Stimulated activated CD4-positive, alpha-beta T cell treated with anti-CD3 and anti-CD28 coated beads, Interleukin-2, amount 100 ng/mL, for 24 hours (primary cell): ENCODE measurements around the gene SPDYE17.
"Not testable (repeated sequence)": the region's sequence is repeated elsewhere in the genome, so short reads cannot be mapped to it uniquely, and the experiment has no call there.

Experiments used
- DNase-seq, 2 donors: peaks; one replicate each; pipeline ENCODE4 v3.0.0-alpha.2; 2020

Gene SPDYE17, protein sequence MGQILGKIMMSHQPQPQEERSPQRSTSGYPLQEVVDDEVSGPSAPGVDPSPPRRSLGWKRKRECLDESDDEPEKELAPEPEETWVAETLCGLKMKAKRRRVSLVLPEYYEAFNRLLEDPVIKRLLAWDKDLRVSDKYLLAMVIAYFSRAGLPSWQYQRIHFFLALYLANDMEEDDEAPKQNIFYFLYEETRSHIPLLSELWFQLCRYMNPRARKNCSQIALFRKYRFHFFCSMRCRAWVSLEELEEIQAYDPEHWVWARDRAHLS

DNA sequence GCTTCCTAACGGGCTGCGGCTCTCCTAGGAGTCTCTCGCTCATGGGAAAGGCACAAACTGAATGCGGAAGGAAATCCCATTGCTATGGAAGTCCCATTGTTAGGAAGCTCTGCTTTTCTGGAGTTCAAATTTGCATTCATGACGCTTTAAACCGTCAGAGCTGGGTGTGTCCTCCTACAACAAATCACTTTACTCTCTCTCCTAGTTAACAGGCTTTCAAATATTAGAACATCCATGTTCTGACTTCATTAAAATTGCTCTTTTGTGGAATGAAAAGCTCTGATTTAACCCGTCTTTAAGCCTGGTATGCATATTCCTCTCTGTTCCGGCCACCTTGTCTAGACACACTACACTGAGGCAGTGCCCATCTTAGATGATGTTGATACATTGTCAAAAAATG is at the start of gene SPDYE17:
TSS of gene SPDYE17 (minus strand) at position 101 of the 400 bp plus-strand sequence. CDS start 1,791 bp downstream, outside the sequence.
- not testable (repeated sequence) for DNase-seq

DNA sequence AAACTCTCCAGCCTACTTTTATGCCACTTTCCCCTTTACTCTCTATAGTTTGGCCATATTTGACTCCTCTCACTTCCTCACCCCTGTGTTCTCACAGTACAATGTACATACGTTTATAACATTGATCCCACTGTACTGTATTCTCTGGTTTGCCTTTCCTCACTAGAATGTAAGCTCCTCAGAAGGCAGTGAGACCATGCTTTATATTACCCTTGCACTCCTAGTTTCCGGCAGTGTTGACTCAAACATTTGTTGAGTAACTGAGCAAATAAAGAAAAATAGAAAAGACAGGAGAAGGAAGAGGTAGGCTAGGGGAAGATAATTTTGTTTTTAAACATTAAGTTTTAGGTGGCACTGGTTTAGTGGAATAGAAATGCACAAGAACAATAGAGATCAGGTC is 48.1 kb upstream of the SPDYE17 start:
- DNase-seq = not testable (repeated sequence)

DNA sequence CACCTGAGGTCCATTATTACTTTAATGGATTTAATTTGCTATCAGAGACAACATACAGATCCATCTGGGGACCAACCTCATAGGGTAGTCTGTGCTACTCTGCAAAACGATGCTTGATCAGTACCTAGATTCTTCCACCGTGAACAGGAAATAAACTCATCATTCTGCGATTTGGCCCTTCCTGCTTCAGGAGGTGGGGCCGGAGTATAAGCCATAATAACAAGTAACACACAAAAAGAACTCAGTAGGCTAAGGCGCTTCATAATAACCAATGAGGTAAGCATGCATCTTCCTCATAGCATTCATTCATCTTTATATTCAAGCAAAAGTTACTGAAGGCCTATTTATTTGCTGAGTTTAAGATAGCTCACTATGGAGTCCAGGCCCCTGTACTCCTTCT is 47.5 kb upstream of the SPDYE17 start:
- DNase-seq = not testable (repeated sequence)

DNA sequence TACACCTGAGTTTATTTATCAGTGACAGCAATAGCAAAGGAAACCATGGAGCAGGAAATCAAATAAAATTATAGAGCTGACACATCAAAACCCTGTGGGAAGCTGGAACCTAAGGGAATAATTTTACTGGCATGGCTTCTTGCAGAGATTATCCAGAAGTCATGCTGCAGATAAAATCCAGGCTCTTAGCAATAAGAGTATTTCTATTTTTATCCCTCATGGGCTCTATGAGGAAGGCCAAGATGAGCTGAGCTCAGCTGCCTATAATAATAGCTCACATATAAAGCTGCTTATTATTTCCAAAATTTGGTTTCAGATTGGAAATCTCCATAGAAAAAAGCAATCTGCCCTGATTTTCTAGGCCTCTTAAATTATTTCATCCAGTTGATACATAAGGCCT is 47.0 kb upstream of the SPDYE17 start:
- DNase-seq = not testable (repeated sequence)

DNA sequence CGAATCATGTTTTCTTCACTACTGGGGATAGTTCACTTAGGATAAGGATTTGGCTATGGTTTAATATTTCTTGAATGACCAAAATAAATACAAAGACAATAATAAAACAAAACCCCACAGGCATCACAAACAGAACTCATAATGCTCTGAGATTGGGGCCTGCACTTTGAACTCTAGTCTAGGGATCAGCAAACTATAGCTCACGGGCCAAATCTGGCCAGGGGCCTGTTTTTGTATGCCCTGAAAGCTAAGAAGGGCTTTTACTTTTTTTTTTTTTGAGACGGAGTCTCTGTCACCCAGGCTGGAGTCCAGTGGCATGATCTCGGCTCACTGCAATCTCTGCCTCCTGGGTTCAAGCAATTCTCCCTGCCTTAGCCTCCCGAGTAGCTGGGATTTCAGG is 44.9 kb upstream of the SPDYE17 start:
- not testable (repeated sequence) for DNase-seq

DNA sequence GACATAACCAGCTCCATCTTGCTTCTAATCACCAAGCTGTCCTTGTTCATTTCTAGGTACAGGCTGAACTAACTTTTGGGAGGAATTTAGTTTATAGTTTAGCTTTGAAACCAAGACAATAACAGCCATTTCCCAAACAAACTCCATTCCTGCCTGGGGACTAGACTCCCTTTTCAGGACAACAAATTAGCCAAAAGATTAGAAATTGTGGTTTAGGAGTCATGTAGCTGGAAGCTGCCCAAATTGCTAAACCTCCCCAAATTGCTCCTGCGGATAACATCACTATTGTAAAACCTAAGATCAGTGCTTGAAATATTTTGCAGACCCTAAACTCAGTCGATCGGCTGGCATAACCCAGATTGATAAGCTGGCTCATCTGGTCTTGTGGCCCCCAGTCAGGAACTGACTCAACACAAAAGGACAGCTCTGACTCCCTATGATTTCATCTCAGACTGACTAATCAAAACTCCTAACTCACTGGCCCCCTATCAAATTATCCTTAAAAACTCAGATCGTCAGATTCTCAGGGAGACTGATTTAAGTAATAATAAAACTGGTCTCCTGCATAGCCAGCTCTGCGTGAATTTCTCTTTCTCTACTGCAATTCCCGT is 42.7 kb upstream of the SPDYE17 start:
- DNase-seq = not testable (repeated sequence)

DNA sequence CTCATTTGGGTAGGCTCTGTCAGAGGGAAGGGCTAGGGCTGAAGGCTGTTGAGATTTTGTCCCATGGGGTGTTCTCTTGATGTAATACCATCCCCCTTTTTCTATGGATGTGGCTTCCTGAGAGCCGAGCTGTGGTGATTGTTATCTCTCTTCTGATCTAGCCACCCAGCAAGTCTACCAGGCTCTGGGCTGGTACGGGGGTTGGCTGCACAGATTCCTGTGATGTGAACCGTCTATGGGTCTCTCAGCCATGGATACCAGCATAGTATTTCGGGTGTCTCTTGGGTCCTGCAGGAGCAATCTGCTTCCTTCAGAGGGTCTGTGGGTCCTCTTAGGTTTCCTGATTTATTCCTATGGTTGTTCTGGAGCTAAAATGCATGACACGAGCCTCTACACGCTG is 38.9 kb upstream of the SPDYE17 start:
- DNase-seq = not testable (repeated sequence)

DNA sequence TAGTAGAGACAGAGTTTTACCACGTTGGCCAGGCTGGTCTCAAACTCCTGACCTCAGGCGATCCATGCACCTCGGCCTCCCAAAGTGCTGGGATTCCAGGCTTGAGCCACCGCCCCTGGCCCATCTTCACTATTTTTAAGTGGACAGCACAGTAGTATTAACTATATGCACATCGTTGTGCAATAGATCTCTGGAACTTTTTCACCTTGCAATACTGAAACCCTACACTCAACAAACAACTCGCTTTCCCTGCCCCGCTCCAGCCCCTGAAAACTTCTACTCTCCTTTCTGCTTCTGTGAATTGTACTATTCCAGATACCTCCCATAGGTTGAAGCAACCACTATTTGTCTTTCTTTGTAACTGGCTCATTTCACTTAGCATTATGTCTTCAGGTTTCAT is 33.7 kb upstream of the SPDYE17 start:
- not testable (repeated sequence) for DNase-seq

DNA sequence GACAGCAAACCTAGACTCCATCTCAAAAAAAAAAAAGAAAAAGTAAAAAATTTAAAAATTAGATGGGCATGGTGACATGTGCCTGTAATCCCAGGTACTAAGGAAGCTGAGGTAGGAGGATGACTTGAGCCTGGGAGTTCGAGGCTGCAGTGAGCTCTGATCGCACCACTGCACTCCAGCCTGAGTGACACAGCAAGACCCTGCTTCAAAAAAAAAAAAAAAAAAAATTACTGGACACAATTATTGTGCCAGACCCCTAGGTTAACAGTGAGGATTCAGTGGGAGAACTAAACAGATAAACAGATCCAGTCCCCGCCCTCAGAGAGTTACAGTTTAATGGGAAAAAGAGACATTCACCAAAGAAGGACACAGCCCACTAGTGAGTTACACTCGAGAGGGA is 31.6 kb upstream of the SPDYE17 start:
- not testable (repeated sequence) for DNase-seq

DNA sequence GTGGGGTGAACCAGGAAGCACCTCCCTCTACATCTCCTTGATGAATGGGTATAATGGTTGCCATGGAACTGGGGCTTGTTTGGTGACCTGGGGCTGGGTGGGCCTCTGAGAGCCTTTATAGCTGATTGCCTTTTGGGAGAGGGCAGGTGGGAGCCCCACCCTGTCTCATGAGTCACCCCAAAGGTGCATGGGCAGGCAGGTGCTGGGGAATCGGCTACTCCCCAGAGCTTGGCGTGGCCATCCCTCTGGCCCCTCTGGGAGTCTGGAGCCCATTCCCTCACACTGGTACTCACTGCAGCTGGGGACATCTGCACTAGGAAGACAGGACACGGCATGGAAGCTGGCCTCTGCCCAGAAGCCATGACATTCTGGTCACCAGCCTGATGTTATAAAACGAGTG is 30.4 kb upstream of the SPDYE17 start, which contains the start of gene SPDYE18:
TSS of gene SPDYE18 (minus strand) at position 2 of the 400 bp plus-strand sequence. CDS start 2,046 bp downstream, outside the sequence.
- not testable (repeated sequence) for DNase-seq

DNA sequence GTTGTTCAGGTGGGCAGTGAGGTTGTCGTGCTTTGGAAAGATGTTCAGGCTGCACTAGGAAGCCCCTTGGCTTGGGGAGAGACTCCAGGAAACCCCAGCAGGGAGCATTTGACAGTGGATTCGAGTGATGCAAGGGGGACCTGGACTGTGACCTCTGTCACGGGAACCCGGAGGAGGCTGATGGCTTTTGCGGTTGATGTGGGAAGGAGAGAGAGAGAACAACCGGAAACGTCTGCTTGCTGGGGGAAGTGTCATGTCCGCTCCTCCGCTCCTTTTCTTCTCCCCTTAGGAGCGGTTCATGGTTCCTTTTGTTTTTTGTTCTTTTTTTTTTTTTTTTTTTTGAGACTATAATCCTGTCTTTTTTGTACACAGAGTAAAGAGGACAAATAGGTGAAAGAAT is 5.8 kb downstream of the SPDYE17 start:
- not testable (repeated sequence) for DNase-seq

DNA sequence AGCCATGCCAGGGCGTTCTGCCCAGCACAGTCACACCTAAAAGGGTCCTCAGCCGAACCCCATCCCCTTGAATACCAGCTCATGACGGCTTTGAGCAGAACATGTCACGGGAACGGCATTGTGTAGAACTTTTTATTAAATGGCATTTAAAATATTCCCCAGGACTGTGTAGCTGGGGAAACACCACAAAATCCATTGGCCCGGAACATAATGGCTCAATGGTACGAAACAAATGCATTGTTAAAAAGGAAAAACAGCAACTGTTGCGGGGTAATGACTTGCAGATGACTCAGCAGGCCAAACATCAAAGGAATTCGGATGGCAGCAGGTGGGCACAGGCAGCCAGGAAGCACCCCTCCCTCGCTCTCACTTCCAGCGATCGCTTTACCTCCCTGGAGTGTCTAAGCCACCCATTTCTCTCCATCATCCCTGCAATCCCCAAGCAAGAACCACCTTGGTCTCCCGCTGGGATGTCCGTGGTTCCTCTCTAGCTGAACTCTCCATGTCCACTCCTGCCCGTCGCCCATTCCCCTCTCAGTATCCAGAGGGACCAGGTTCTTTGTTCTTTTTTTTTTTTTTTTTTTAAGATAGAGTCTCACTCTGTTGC is 22.0 kb downstream of the SPDYE17 start:
- not testable (repeated sequence) for DNase-seq

DNA sequence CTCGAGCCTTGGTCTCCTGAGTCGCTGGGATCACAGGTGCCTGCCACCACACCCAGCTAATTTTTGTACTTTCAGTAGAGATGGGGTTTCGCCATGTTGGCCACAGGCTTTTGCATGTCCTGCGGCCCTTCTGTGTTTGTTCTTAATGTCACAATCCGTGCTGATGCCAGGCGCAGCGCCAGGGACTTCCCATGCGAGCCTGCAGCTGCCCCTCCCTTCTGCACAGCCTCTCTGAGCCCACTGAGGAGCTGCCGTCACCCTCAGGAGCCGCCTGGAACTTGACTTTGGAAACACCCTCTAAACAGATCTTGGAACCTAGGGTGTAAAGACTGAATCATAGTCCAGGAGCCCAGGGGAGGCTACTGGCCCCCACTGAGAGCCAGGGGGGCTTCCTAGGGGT is 24.2 kb downstream of the SPDYE17 start:
- DNase-seq = not testable (repeated sequence)

DNA sequence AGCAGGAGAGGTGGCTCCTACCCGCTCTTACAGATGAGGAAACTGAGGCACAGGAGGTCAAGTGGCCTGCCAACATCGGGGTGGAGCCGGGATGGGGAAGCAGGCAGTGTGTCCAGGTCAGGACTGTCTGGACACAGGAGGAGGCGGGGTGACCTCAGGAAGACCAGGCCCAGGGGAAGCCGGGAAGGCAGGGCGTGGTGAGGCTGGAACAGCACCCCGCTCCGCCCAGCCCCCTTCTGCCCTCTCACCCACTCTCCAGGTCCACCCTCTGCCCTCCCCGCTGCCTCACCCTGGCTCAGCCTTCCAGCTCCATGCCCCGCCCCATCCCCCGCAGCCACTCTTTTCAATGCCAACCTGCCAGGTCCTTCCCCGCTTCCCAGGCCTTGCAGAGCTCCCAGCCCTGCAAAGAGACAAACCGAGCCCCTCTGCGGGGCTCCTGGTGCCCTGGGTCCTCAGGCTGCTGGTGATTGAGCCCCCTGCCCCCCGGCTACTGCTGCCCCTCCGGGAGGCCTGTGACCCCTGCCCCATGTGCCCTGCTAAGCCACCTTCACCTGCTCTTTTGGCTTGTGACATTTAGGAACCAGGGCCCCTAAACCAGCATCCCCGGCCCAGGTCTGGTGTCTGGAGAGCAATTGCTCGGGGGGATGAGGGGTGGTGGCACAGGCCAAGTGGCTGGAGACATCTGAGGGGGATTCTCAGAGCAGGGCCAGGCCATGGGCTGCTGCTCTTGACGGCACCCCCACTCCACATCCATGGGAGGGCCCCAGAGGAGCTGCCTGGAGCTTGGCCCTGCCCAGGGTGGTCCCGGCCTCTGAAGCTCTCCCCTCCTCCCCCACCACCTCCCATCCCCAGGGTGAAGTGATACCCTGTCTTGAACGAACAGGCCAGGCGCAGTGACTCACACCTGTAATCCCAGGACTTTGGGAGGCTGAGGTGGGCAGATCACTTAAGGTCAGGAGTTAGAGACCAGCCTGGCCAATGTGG is 25.7 kb downstream of the SPDYE17 start:
- DNase-seq = not testable (repeated sequence)

DNA sequence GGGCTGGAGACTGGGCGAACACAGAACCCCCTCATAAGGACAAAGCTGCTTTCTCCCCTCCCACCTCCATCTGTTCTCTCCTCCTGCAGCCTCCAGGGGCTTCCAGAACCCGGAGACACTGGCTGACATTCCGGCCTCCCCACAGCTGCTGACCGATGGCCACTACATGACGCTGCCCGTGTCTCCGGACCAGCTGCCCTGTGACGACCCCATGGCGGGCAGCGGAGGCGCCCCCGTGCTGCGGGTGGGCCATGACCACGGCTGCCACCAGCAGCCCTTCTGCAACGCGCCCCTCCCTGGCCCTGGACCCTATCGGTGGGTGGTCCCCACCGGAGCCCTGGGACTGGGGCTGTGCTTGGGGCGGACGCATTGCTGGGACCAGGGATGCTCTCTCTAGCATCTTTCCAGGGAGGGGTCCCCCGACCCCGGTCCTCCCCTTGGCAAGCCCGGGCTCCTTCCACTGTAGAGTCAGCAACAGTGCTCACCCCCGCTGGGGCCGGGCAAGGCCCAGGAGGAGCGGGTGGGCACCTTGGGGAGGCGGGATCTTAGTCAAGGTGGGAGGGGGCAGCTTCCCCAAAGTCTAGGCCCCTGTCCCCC is 26.6 kb downstream of the SPDYE17 start:
- DNase-seq = not testable (repeated sequence)

DNA sequence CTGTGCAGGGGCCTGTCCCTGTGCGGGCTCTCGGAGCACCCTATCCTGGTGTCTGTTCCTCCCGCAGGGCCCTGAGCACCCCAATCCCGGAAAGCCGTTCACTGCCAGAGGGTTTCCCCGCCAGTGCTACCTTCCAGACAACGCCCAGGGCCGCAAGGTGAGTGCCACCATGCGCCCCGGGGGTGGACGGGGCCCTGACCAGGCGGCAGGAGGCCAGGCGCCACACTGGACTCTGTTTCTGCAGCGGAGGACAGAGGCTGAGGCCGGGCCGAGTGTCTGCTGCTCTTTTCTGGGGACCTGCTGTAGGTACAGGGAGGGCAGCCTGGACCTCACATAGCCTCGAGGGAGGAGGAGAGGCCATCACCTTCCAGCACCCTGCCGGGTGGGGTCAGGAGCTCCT is 28.0 kb downstream of the SPDYE17 start:
- not testable (repeated sequence) for DNase-seq

DNA sequence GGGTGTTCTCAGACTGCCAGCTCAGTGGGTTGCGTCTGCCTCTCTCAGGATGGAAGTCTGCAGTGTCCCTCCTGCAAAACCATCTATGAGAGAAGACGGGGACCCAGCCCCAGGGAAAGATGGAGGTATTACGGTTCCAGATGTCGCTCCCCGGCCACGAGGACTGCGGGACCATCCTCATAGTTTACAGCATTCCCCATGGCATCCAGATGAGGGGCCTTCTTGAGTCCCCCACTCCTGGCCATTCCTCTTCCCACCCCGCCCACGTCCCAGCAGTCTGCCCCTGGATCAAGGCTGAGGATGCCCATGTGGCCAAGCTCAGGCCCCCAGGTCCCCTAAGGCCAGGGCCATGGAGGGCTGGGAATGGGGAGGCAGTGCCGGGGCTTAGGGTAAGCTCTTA is 28.9 kb downstream of the SPDYE17 start:
- not testable (repeated sequence) for DNase-seq

DNA sequence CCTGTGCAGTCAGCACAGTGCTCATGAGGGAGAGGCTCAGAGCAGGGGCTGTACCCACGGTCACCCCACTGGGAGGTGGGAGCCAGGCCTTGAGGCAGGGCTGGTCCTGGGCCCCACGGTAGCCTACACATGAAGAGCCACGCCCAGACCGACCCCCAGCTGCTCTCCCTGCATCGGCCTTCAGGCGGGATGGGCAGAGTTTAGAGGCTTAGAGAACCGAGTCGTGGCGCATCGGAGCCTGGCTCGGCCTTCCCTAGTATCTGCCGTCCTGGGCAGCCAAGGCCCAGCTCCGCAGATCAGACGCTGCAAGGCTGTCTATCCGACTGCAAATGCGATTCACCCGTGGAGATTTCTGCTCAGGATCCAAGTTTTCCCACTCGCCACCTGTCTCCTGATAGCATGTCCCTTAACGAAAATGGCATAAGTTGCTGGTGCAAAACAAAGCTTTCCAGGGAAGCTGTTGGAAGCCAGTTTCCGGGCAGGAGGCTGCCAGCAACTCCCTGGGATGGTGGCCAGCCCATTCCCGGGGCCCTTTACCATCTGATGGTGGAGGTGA is 29.4 kb downstream of the SPDYE17 start:
- DNase-seq = not testable (repeated sequence)

DNA sequence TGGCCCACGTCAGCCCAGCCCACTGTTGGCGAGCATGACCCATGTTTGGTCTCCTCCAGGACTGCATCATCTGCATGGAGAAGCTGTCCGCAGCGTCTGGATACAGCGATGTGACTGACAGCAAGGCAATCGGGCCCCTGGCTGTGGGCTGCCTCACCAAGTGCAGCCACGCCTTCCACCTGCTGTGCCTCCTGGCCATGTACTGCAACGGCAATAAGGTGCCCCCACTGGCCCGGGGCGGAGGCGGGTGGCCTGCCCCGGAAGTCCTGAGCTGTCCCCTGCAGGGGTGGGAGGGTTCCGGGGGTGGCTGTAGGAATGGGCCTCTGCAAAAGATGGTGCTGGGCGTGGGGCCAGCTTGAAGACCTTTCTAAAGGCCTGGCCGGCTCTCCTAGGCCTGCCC is 30.1 kb downstream of the SPDYE17 start:
- not testable (repeated sequence) for DNase-seq

DNA sequence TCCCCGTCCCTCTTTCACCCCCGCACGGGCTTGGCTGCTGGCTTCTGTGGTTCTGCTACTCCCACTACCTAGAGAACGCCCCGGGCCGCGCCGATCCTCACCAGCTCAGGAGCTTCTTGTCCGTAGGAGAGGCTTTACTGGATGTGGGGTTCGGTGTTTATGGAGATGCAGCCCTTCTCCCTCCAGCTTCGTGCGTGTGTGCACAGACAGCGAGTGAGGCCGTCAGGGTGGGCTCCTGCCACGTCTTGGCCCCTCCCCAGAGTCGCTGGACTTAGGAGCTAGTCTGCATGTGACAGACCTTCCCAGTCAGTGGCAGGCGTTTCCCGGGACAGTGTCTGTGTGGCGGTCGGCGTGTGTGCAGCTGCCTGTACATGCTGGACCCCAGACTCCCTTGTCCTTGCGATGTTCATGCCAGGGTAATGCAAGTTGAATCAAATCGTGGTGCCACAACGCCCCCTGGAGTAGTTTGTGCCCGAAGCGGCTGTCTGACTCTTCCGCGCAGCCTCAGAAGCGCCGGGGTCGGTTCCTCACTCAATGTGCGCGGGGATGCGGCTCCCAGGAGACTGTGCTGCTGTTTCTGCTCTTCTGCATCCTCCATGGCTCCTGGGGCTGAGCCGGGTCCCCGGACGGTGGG is 32.6 kb downstream of the SPDYE17 start:
- not testable (repeated sequence) for DNase-seq

DNA sequence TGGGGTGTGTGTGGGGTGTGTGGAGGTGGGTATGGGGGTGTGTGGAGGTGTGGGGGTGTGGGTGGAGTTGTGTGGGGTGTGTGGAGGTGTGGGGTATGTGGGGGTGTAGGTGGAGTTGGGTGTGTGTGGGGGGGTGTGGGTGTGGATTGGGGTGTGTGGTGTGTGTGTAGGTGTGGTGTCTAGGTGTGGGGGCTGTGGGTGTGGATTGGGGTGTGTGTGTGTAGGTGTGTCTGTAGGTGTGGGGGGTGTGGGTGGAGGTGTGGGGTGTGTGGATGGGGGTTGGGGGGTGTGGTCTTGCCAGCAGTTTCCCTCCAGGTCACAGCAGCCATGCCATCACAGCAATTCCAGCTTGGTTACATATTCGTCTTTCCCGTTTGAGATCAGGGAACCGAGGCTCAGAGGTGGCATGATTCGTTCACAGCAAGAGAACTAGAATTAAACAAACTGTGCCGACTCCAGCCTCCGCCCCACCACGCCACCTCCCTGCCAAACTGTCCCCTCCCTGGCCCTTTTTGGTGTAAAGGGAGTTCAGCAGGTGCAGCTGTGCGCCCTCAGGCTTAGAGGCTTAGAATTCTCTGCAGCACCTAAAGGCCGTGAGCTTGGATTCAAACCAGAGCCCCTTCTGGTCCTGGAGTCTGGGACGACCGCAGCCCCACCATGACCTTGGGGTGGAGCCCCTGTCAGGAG is 33.3 kb downstream of the SPDYE17 start:
- DNase-seq = peak in 1 of 2 donors; percentile 27
